ENCODE data around the gene C1QTNF6.

Gene C1QTNF6

DNA sequence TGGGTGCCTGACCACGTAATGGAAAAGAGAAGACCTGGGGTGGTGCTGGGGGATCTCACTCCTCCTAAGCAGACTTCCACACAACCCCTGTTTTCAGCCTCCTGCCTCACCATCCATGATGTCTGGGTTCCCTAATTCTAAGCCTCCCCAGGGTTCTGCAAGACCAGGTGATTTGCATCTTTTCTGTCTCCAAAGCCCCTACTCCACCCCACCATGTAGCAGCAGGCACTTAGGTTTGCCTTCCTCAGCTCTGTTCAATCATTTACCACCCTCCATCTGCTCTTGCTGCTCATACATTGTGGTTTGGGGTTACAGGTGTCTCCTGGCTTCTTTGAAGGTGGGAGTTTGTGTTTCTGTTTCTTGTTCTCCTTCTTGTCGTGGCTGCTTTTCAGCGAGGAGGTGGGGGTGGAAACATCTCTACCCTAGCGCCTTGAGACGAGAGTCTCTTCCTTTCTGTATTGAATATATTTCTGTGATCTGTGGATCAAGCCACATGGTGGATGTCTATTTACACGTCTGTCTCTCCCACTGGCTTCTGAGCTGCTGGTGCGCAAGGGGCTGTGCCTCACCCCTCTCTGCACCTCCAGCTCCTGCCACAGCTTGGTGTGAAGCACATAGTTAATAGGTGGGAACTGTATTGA is 30.8 kb upstream of the C1QTNF6 start:
- ChIA-PET POLR2A (interaction anchor here (0.6 kb wide), 1 partner anchor 19 kb away, joined by 4 read pairs; no protein-coding TSS in a partner anchor), CTCF (interaction anchor here (1.8 to 3.0 kb wide), 2 partner anchors 19 to 42 kb away, joined by 6 to 16 read pairs; no protein-coding TSS in a partner anchor)
- no peak for TF ChIP-seq CTCF (IDR thresholded peaks at IDR 0.05; ENCODE audit: insufficient read depth, low read length, missing control alignments)
- H3K4me3 ChIP-seq (ENCODE audit: low read depth, low read length): no peak overlapping the region
- DNase-seq (ENCODE audit: low read depth, low spot score): no peak

- DNase-seq (ENCODE audit: low read depth, low spot score): no peak
- CTCF ChIA-PET: interaction anchor here (1.8 to 3.3 kb wide), 3 partner anchors 18 to 43 kb away, joined by 6 to 33 read pairs (median 16); no protein-coding TSS in a partner anchor
- no peak overlapping the region for H3K4me3 ChIP-seq (ENCODE audit: low read depth, low read length)
- TF ChIP-seq CTCF (IDR thresholded peaks at IDR 0.05; ENCODE audit: insufficient read depth, low read length, missing control alignments): no peak
- POLR2A ChIA-PET: interaction anchor here (1.8 kb wide), 1 partner anchor 12 kb away, joined by 4 read pairs; no protein-coding TSS in a partner anchor
These were observed 30.3 kb upstream of the C1QTNF6 start for GRCh38 chr22:37218399-37218770.

DNA sequence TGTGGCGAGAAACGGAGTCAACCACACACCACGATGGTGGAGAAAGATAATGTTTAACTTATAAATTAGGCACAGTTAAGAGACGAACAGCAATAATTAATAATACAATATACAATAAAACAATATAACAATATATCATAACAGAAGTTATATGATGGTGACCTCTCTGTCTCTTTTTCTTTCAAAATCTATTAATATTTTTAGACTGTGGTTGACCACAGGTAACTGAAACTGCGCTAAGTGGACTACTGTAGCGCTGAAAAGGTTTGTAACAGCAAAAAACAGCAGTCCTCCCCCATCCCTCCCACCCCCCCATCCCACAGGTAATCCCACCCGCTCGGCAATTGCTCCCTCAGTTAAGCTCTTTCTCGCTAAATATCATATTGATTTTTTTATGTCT is 27.8 kb upstream of the C1QTNF6 start:
- TF ChIP-seq CTCF (IDR thresholded peaks at IDR 0.05; ENCODE audit: insufficient read depth, low read length, missing control alignments): no peak
- CTCF ChIA-PET: interaction anchor here (2.0 to 3.3 kb wide), 2 partner anchors 15 to 170 kb away, joined by 4 to 33 read pairs; no protein-coding TSS in a partner anchor
- H3K4me3 ChIP-seq (ENCODE audit: low read depth, low read length): no peak overlapping the region
- no peak for DNase-seq (ENCODE audit: low read depth, low spot score)
- POLR2A ChIA-PET: no interaction called here

- no peak overlapping the region for H3K4me3 ChIP-seq (ENCODE audit: low read depth, low read length)
- TF ChIP-seq CTCF (IDR thresholded peaks at IDR 0.05; ENCODE audit: insufficient read depth, low read length, missing control alignments): no peak
- no peak for DNase-seq (ENCODE audit: low read depth, low spot score)
- POLR2A ChIA-PET: no interaction called here
- CTCF ChIA-PET: interaction anchor here (6.8 kb wide), 1 partner anchor 15 kb away, joined by 61 read pairs; no protein-coding TSS in a partner anchor
These were observed 26.6 kb upstream of the C1QTNF6 start for GRCh38 chr22:37214731-37215030.

DNA sequence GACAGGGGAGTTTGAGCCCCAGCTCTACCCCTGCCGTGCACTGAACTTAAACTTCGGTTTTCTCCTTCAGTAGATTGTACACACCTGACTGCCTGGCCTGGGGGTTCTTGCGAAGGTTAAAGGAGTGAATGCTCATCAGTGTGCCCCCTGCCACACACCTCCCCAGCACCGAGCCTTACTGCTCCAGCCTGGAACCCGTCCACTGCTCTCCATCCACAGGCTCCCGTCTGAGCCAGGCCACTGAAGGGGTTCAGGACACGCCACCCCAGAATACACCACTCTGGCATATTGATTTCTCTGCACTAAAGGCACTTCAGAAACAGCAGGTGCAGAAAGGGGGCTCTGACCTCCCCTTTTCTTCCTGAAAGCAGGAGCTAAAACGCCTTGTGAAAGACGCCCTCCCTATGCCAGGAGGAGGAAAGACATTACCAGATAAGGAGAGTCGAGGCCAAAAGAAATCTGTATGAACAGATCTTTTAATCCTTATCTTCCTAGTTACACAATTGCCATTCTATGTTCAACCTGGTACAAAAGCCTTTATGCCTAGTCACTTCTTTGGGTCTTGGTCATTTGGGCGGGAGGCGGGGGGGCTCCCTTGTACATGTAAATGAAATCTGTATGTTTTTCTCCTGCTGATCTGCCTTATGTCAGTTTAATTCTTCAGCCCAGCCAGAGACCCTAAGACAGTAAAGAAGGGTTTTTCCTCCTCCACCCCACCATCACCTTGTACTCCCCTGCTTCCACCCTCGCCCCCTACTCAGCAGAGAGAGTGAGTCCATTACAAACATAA is 26.1 kb upstream of the C1QTNF6 start:
- ChIA-PET CTCF (interaction anchor here (6.8 kb wide), 1 partner anchor 14 kb away, joined by 61 read pairs; no protein-coding TSS in a partner anchor), POLR2A (no interaction called here)
- no peak for DNase-seq (ENCODE audit: low read depth, low spot score)
- no peak for TF ChIP-seq CTCF (IDR thresholded peaks at IDR 0.05; ENCODE audit: insufficient read depth, low read length, missing control alignments)
- H3K4me3 ChIP-seq (ENCODE audit: low read depth, low read length): no peak overlapping the region

GRCh38 chr22:37213218-37213855 is 25.3 kb upstream of the C1QTNF6 start:
- ChIA-PET CTCF (interaction anchor here (6.8 kb wide), 1 partner anchor 13 kb away, joined by 61 read pairs; no protein-coding TSS in a partner anchor), POLR2A (no interaction called here)
- no peak for TF ChIP-seq CTCF (IDR thresholded peaks at IDR 0.05; ENCODE audit: insufficient read depth, low read length, missing control alignments)
- no peak for DNase-seq (ENCODE audit: low read depth, low spot score)
- H3K4me3 ChIP-seq (ENCODE audit: low read depth, low read length): no peak overlapping the region

All from AG04449 (cell line).